ENCODE results near the gene ZNF77.
A peak's percentile ranks its signal among the peaks of the same experiment; 100 is the strongest.

Gene ZNF77

DNA sequence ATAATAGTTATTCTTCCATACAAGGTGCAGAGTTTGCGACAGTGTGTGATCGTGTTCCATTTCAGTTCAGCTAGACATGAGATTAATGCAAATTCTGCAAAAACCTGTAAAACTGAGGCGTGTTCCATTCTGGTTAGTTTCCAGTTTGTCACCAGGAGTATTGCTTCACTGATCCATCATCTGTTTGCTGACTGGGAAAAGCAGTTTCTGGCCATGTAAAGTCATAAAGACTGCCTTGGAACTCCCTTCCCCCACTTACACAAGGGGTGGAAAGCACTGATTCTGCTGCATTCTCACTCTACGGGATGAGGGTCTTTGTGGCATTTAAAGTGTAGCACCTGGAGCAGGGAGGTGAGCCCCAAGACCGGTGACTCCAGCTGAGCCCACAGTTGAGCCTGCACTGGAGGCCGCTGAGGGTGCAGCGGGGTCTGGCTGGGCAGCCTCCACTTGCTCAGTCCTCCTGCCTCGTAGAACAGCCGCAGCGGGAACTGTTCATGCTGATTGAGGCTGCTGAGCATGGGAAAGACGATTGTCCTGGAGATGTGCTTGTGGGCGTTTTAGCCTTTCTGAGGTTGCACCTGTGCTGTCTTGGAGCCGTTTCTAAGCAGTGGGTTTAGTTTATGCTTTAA, 42.1 kb downstream of the ZNF77 start:
- TF ChIP-seq, protein P1, sequence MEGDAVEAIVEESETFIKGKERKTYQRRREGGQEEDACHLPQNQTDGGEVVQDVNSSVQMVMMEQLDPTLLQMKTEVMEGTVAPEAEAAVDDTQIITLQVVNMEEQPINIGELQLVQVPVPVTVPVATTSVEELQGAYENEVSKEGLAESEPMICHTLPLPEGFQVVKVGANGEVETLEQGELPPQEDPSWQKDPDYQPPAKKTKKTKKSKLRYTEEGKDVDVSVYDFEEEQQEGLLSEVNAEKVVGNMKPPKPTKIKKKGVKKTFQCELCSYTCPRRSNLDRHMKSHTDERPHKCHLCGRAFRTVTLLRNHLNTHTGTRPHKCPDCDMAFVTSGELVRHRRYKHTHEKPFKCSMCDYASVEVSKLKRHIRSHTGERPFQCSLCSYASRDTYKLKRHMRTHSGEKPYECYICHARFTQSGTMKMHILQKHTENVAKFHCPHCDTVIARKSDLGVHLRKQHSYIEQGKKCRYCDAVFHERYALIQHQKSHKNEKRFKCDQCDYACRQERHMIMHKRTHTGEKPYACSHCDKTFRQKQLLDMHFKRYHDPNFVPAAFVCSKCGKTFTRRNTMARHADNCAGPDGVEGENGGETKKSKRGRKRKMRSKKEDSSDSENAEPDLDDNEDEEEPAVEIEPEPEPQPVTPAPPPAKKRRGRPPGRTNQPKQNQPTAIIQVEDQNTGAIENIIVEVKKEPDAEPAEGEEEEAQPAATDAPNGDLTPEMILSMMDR (IDR thresholded peaks at IDR 0.05) = no peak

DNA sequence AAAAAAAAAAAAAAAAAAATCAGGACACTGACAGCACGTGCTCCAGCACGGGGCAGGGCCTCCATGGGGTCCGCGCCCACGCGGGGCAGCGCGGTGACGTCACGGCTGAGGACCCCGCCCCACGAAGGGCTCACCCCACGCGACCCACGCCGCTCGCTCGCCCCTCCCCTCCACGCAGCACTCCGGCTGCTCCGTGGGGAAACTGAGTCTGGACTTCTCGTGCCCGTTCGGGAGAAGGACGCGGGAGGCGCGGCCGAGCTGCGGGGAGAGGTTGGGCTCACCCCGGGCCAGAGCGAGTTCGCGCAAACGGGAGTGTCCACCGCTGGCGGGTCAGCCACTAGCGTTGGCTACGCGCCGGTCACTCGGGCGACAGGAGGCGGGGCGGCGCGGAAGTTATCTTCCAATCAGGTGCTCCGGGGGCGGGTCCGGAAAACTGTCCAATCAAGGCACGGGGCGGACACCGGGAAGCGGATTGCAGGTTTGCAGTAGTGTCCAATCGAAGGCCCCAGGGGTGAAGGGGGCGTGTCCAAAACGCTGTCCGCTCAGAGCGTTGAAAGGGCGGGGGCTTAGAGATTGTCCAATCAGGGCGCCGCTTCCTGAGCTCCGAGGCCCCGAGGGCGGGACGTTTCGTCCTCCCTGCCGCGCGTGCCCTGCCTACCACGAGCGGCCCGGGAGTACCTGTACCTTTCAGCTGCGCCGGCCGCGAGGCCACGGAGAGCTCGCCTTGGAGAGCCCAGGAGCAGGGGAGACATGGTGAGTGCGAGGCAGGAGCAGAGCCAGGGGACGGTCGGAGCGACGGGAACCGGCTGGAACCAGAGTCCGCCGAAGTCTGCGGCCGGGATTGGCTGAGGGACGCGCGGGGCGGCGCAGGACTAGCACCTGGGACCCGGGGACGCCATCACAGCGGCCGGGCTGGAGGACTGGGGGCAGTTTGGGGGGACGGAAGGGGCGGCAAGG, 44.2 kb downstream of the ZNF77 start, which contains the start of gene ZNF57:
Gene ZNF57 (plus strand): TSS at position 633 of the 957 bp plus-strand sequence. CDS start 118 bp downstream, at position 751.
- TF ChIP-seq, protein P1 (IDR thresholded peaks at IDR 0.05) = no peak

DNA sequence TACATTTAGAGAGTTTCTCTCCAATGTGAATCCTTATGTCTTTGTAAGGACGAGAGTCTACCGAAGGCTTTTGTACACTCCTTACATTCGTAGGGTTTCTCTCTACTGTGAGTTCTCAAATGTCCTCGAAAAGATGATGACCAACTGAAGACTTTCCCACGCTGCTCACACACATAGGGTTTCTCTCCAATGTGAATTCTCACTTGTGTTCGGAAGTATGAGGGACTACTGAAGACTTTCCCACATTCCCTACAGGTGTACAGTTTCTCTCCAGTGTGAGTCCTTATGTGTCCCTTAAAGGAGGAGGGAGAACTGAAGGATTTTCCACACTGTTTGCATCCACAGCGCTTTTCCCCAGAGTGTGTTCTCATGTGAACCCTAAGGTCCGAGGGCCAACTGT, 48.1 kb downstream of the ZNF77 start:
- TF ChIP-seq, protein P1 (IDR thresholded peaks at IDR 0.05) = no peak

DNA sequence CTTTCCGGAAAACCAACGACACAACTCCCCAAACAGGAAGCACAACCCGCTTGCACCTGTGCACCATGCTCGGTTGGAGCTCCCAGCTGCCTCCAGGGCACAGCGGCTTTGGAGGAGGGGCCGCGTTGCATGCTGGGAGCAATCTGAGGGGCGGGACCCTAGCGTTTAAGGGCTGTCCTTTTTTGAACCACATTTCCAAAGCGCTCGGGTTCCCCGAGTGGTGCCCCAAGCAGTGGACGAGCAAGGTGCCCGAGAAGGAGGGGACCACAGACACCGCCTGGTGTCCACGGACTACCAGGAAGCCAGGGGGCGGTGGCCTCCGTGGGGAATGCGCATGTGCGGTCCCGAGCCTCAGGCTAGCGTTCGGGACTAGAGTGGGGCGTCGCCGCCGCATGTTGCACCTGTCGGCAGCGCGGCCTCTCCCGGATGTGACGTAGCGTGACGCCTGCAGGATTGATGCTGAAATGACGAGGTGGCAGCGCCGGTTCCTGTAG, 56.0 kb downstream of the ZNF77 start:
- TF ChIP-seq, protein P1 (IDR thresholded peaks at IDR 0.05) = no peak

DNA sequence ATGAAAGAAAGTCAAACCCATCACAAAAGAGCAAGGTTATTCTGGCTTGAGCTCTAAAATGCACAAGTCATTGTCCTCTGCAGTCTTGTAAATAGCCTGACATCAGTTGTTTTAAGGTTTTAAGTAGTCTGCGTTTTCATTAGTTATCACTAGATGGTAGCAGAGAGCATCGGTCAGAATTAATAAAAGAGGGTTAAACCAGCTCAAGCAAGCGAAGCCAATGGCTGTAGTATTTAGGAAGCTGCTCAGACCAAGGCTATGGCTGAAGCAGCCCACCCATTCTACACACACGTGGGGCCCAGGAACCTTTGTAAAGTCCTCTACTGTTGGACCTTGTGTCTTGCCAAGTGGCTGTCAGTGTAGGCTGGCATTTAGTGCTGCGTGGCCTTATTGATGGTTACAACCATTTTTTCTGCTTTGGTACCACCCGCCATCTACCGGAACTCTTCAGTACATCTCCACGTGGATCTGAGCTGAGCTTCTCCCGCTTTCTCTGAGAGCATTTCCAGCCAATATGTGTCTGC, 57.3 kb downstream of the ZNF77 start:
- TF ChIP-seq, protein P1 (IDR thresholded peaks at IDR 0.05) = peak; percentile 63

DNA sequence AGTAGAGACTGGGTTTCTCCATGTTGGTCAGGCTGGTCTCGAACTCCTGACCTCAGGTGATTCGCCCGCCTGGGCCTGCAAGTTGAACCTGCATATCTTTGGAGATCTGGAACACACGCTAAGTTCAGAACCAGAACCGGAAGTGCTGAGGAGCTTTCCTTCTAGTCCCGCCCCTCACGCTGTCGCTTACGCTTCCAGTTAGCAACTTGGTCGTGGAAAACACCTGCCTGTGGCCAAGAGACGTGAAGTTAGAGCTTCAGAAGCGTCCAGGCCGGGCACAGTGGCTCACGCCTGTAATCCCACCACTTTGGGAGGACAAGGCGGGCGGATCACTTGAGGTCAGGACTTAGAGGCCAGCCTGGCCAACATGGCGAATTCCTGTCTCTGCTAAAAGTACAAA, 59.0 kb downstream of the ZNF77 start:
- TF ChIP-seq, protein P1 (IDR thresholded peaks at IDR 0.05) = no peak

DNA sequence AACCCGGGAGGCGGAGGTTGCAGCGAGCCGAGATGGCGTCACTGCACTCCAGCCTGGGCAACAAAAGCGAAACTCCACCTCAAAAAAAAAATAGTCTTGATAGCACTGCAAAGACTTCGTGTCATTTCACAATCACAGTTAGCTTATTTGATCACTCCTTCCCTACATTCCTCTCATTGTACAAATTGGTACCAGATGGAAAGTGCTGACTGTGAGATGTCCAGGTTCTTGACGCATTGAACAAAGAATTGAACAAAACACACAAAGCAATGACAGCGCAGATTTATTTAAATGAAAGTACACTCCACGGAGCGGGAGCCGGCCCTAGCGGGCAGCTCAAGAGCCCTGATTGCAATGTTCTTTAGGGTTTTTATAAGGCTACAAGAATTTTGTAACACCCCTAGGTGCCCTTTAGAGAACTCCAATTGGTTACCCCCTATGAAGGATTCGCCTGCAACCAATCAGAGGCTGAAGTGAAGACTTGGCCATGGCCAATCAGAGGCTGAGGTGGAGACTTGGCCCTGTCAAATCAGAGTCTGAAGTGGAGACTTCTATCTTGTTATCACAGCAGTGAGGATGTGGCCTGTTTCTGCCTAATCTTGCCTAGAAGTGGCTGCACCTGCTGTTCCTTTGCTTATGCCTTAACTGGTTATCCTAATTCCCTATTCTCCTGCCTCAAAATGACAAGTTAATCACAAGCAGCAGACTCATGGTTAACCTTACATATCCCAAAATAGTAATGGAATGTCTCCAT, 60.9 kb downstream of the ZNF77 start:
- TF ChIP-seq, protein P1 (IDR thresholded peaks at IDR 0.05) = no peak

Measured in LNCAP (cell line).